GM19351 (cell line): Measurements from ENCODE around the gene TBCA.
"Not testable (repeated sequence)": the region's sequence is repeated elsewhere in the genome, so short reads cannot be mapped to it uniquely, and the experiment has no call there.

Source experiments
- ATAC-seq: cut with Tn5 transposase; IDR thresholded peaks from one replicate; pipeline ENCODE4 v1.9.1; 2021; ENCODE audit warnings: mild to moderate bottlenecking, moderate library complexity; ENCODE audit not compliant: unreplicated experiment

Gene TBCA

DNA sequence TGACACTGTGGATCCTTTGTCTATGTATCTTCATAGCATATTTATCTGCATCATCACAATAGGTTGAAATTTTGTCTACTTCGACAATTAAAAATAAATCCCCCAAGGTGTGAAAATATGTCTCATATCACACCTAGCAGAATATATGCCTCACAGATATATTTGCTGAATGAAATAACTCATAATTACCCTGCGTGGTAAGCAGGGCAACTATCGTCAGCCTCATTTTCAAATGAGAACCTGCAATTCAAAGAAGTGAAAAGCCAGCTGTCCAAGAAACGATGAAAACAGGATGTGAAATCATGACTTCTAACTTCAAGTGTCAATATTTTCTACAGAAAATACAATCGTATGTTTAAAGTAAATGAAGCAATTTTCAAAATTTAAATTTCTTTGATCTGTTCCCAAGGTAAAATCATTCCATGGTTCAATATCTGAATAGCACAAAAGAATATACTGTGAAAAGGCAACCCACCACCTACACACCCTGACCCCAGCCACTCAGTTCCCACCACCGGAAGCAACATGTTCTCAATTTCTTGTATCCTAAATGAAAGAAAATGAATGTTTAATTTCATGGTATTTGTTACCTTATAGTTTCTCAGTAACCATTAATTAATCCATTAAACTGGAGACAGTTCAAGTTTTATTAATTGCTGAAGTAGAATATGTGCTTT, 57.1 kb downstream of the TBCA start:
- ATAC-seq, result peak; percentile 87

- no peak for ATAC-seq
Measured at GRCh38 chr5:77709993-77710685, 66.0 kb downstream of the TBCA start.

GRCh38 chr5:77709340-77709739, 66.8 kb downstream of the TBCA start:
- ATAC-seq, result no peak

- ATAC-seq, result no peak
Measured at GRCh38 chr5:77707791-77708190, 68.3 kb downstream of the TBCA start.

DNA sequence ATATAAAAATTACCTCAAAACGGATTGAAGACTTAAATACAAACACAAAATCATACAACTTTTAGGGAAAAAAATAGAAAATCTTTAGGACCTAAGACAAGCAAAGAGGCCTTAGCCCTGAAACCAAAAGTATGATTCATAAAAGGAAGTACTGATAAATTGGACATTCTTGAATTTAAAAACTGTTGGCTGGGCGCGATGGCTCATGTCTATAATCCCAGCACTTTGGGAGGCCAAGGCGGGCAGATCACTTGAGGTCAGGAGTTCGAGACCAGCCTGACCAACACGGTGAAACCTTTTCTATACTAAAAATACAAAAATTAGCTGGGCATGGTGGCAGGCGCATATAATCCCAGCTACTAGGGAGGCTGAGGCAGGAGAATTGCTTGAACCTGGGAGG, 76.6 kb downstream of the TBCA start:
- ATAC-seq, result not testable (repeated sequence)

DNA sequence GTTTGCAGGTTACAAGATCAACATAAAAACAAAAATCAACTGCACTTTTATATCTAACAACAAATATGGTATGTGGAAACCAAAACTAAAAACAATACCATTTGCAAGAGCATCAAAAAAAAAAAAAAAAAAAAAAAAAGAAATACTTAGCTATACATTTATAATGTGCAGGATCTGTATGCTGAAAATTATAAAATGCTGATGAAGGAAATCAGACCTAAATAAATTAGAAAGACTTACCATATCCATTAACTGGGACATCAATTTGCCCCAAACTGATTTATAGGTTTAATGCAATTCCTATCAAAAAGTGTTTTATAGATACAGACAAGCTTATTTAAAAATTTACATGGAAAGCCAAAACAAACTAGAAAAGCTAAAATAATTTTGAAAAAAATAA, 77.2 kb downstream of the TBCA start:
- ATAC-seq, result no peak

DNA sequence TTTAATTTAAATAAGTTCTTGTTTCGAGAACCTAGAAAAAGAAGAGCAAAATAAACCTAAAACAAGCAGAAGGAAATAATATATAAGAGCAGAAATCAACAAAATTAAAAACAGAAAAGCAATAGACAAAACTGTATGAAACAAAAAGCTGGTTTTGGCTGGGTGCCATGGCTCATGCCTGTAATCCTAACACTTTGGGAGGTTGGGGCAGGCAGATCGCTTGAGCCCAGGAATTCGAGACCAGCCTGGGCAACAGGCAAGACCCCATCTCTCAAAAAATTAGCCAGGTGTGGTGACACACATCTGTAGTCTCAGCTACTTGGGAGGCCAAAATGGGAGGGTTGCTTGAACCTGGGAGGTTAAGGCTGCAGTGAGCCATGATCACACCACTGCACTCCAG, 78.4 kb downstream of the TBCA start:
- ATAC-seq, result no peak

DNA sequence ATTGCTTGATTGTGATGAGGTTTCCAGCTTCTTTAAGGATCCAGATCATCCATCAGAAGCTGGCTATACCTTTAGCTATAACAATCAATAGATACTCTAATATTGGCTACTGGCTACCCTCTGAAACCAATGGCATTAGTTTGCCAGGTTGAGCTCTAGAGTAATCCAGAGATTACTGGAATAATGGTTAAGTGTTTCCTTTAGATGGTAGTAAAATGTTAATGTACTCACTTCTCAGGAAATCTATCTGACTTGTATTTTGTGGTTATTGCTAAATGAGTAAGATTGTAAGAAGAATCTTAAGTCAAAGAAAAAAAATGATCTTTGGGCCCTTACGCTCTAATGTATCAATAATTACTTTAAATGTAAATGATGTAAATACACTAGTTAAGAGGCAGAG, 80.0 kb downstream of the TBCA start:
- no peak for ATAC-seq

DNA sequence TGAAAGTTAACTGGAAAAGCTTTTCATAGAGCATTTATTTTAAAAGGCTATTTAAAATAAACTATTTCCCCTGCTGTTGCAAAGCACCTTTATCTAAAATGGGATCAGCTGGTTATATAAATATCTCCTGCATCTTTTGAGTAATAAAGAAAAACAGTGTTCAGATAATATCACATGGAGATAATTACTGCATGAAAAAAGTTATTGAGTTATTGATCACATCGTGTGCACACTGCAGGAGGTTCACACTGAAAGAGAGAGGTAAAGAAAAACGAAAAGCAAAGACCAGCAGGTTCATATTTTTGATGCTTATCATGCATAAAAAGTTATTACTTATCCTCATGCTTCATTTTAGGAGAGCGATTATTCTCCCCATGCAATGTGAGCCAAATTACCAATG, 82.2 kb downstream of the TBCA start:
- ATAC-seq, result no peak

- no peak for ATAC-seq
Measured at GRCh38 chr5:77683171-77683732, 92.9 kb downstream of the TBCA start.

DNA sequence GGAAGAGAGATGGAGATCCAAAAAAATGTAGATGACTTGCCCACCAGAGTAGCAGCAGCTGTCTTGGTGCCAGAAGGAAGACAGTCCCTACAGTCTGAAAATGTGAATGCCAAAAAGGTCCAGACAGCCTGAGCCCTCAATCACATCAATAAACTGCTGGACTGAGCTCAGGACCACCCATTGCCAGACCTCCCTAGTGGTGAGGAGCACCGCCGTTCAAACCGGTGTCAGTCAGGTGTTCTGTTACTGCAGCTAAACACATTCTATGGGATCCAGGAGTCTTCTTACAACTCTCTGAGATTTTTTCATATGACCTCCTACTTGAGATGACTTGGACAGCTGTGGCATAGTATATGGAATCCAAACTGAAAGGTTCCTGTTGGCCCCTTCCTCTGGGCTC, 105.6 kb downstream of the TBCA start:
- ATAC-seq, result no peak

DNA sequence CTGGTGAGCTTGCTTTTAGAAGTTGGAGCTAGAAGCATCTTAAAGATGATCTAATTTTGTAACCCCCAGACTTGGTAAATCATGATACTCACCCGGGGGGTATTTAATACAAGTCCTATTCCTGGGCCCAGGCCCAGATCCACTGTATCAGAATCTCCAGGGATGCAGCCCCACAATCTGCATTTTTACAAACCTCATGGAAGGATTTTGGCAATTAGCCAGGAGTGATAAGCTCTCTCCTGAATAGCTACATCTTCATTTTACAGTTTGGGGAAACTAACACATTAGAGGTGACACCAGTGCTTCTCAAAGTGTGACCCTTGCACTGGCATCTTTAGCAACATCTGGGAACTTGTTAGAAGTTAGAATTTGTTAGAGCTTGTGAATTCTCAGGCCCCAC, 106.5 kb downstream of the TBCA start:
- ATAC-seq, result no peak

DNA sequence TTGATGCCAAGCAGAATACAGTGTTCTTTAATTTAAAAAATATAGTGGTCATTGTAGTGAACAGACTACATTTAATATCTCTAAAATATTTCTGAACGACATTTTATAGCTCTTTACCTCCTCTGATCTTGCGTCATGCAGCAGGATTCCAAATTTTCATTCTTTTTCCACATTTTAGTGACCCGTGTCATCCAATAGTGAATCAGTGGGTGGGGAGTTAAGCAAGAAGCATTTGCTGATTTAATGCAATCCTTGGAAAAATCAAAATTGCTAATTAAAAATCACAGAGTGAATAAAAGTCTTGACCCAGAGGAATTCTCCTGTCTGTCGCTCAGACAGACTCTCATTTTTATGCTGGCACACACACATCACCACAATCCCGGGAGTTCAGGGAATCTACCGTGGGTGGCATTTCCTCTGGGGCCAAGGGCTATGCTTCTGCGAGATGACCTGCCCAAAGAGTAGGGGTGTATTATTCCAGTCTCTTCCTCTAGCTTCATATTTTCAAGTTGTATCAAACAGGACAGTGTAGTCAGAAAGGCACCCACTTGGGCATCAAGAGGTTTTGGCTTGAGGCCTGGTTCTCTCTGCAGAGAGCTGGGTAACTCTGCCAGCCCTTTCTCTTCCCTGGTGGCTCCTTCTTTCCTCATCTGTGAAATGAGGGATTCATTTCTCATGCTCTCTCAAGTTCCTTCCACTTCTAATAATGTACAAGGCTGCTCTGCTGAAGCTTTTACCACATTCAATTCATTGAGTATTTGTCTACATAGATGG, 112.9 kb downstream of the TBCA start:
- no peak for ATAC-seq

DNA sequence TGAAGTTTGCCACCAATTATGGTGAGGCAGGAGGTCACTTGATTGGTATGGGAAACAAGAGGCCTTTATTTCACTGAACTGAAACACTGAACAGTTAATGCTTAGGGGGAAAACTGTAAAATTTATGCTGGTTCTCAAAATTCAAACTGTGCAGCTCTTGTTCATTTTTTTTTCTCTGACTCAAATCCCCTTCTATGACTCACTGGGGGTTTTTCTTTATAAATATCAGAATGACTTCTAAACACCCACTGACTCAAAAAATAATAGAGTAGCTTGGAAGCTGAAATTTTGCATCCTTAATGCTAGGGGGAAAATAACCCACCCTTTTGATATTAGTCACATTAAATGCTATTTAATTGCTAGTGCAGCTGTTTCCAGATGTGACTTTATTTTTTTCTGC, 113.5 kb downstream of the TBCA start:
- ATAC-seq, result no peak

DNA sequence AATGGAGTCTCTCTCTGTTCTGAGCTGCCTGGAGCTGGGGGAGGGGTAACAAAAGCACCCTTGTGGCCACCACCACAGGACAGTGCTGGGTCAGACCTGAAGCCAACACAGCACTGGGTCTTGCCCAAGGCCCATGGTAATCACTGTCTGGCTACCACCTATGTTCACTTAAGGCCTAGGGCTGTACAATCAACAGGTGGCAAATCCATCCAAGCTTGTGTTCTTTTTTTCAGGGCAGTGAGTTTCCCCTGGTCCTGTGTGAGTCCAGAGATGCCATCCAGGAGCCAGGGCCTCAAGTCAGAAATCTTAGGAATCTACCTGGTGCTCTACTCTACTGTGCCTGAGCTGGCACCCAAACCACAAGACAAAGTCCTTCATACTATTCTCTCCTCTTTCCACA, 117.5 kb downstream of the TBCA start:
- ATAC-seq, result no peak

- no peak for ATAC-seq
Measured at GRCh38 chr5:77651343-77651742, 124.8 kb downstream of the TBCA start.

GRCh38 chr5:77650686-77651085, 125.5 kb downstream of the TBCA start:
- ATAC-seq, result no peak

GRCh38 chr5:77649776-77650175, 126.4 kb downstream of the TBCA start:
- ATAC-seq, result no peak

- ATAC-seq, result no peak
Measured at GRCh38 chr5:77645995-77646639, 130.0 kb downstream of the TBCA start.

GRCh38 chr5:77645158-77645994, 130.8 kb downstream of the TBCA start:
- no peak for ATAC-seq
